RWPE2 (cell line): Measurements from ENCODE around the gene OSM.

Experiments used
- ATAC-seq: fragments of 200-7000 bp; cut with Tn5 transposase; 3 replicates; pipeline ENCODE4 v1.9.1; 2021; ENCODE audit warnings: low read depth
- DNase-seq: peaks from one replicate; pipeline ENCODE4 v3.0.0-alpha.2; 2020; ENCODE audit warnings: low spot score
- H3K27ac ChIP-seq: fragments of 450-650 bp; 2 replicates; pipeline ENCODE4 v1.5.1; 2017; ENCODE audit warnings: mild to moderate bottlenecking; ENCODE audit not compliant: poor library complexity, severe bottlenecking
- H3K27me3 ChIP-seq: fragments of 250-450 bp; sonication (Bioruptor Pico); 2 replicates; pipeline ENCODE4 v1.5.1; 2021; ENCODE audit warnings: mild to moderate bottlenecking, moderate library complexity; ENCODE audit not compliant: insufficient read depth, poor library complexity, severe bottlenecking
- H3K36me3 ChIP-seq: fragments of 250-450 bp; sonication (Bioruptor Pico); 2 replicates; pipeline ENCODE4 v1.5.1; 2020; ENCODE audit warnings: low read depth, mild to moderate bottlenecking, moderate library complexity
- H3K4me1 ChIP-seq: fragments of 250-450 bp; sonication (Bioruptor Pico); 2 replicates; pipeline ENCODE4 v1.5.1; 2021; ENCODE audit warnings: mild to moderate bottlenecking, moderate library complexity; ENCODE audit not compliant: insufficient read depth, poor library complexity, severe bottlenecking
- H3K4me3 ChIP-seq: fragments of 250-450 bp; sonication (Bioruptor Pico); 2 replicates; pipeline ENCODE4 v1.5.1; 2021; ENCODE audit warnings: mild to moderate bottlenecking, moderate library complexity; ENCODE audit not compliant: severe bottlenecking
- H3K9me3 ChIP-seq: fragments of 250-450 bp; sonication (Bioruptor Pico); 2 replicates; pipeline ENCODE4 v1.5.1; 2021; ENCODE audit warnings: mild to moderate bottlenecking, moderate library complexity; ENCODE audit not compliant: severe bottlenecking
- CTCF ChIP-seq: fragments of 450-650 bp; IDR thresholded peaks from one replicate; pipeline ENCODE4 v1.5.1; 2017; ENCODE audit warnings: mild to moderate bottlenecking, moderate library complexity; ENCODE audit not compliant: poor library complexity, severe bottlenecking

Gene OSM

GRCh38 chr22:30233582-30233981, 33.1 kb downstream of the OSM start:
- no peak overlapping the region for H3K4me3 ChIP-seq
- no peak overlapping the region for H3K27ac ChIP-seq
- no peaks in the 10 kb centered on the region for H3K36me3 ChIP-seq
- ATAC-seq (no peak), DNase-seq (no peak)
- peaks cover 18% of the 10 kb centered on the region for H3K4me1 ChIP-seq
- no peaks in the 10 kb centered on the region for H3K9me3 ChIP-seq
- TF ChIP-seq CTCF = no peak
- no peaks in the 10 kb centered on the region for H3K27me3 ChIP-seq

- Histone ChIP-seq H3K27ac (no peak overlapping the region), H3K4me1 (peaks cover 27% of the 10 kb centered on the region), H3K4me3 (no peak overlapping the region), H3K9me3 (no peaks in the 10 kb centered on the region), H3K36me3 (no peaks in the 10 kb centered on the region), H3K27me3 (no peaks in the 10 kb centered on the region)
- TF ChIP-seq CTCF = no peak
- DNase-seq (no peak), ATAC-seq (no peak)
Measured at GRCh38 chr22:30232716-30233218, 33.9 kb downstream of the OSM start.

- Histone ChIP-seq H3K27ac (no peak overlapping the region), H3K36me3 (no peaks in the 10 kb centered on the region), H3K4me3 (no peak overlapping the region), H3K27me3 (no peaks in the 10 kb centered on the region), H3K4me1 (peaks cover 25% of the 10 kb centered on the region), H3K9me3 (no peaks in the 10 kb centered on the region)
- DNase-seq = no peak
- TF ChIP-seq CTCF = no peak
- no peak for ATAC-seq
Measured at GRCh38 chr22:30230787-30231461, 35.7 kb downstream of the OSM start.

DNA sequence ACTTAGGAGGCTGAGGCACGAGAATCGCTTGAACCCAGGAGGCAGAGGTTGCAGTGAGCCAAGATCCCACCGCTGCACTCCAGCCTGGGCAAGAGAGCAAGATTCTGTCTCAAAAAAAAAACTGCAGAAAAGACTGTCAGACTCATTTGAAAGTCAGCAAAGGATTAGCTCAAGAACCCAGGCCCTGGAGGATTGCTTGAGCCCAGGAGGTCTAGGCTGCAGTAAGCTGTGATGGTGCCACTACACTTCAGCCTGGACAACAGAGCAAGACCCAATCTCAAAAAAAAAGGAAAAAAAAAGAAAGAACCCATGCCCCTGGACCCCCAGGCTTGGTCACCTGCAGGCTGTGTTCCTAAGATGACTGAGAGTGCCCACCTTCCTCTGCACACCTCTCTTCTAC, 36.3 kb downstream of the OSM start:
- TF ChIP-seq CTCF = no peak
- no peak for DNase-seq
- Histone ChIP-seq H3K27me3 (no peaks in the 10 kb centered on the region), H3K9me3 (no peaks in the 10 kb centered on the region), H3K4me3 (no peak overlapping the region), H3K27ac (no peak overlapping the region), H3K36me3 (no peaks in the 10 kb centered on the region), H3K4me1 (peaks cover 19% of the 10 kb centered on the region)
- no peak for ATAC-seq
